Midbrain (tissue), 1 donor: ENCODE measurements around the gene PTPRG.

Source experiments
- DNase-seq: peaks from one replicate; lab custom pipeline; 2025; lab: John Stamatoyannopoulos, UW

The PTPRG gene

DNA sequence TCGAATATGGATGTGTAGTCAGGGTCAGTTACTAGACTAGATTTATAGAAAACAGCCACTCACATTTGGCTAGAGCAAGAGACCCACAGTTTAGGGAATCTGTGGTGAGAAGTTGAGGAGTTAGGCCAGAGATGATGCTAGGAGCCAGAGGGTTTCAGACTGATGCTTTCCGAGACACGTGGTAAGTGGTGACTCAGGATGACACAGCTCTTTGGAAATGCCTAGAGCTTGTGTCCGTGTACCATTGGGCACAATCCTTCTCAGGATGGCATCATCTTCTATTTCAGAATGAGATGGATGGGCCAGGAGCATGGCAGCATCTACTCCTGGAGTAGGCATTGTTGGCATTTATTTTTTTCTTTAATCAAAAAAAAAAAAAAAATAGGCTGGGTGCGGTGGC lies 28.5 kb downstream of the PTPRG start:
- DNase-seq, result no peak

DNA sequence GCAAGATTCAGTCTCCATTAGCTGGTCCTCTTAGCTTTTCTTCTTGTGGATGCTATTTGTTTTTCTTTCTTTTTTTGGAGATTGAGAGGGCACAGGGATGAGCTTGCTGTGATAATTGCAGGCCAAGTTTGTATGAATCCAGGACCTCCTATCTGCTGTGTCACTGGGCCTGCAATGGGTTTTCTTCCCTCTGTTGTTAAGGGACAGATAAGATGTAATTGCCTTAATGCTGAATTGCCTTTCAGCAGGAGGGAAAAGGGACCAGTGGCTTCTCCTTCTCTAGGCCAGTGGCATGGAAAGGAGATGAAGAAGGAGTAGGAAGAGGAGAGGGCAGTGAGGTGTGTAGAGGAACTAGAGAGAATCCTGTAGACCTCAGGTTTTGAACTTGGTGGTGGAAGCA lies 29.9 kb downstream of the PTPRG start:
- DNase-seq, result no peak

GRCh38 chr3:61593446-61594029 lies 32.2 kb downstream of the PTPRG start:
- DNase-seq, result no peak

DNA sequence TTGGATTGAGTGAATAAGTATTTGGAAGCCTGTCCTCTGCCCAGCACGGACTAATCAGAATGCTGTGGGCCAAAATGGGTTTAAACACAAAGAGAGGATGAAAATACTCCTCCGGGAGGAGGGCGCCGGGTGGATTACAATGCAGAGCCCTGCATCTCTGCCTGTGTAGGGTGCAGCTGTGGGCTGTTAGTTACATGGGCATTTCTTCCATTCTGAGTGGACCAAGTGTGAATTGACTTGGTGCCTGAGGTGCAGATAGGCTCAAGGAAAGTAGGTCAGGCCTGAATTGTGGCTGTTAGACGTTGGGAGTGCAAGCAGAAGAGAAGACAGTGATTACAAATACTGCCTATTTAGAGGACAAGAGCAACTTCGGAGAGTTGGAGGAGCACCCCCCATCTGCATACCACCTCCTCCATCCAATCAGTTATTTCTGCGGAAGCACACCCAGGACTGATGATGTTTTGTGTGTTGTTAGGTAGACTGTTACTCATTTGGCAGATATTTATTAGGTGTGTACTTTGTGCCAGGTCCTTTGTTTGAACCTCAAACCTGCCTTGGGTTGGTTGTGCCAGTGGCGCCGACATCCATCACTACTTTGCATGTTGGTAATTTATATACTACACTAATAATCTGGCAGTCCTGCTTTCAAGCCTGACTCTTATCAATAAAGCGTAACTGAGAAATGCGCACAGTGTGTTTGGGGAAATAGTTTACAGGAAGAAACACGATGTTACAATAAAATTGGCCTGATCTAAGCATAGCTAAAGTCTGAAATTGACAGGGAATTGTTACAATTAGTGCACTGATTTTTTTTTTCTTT lies 33.0 kb downstream of the PTPRG start:
- no peak for DNase-seq

- no peak for DNase-seq
Measured at GRCh38 chr3:61594964-61595285, 33.6 kb downstream of the PTPRG start.

DNA sequence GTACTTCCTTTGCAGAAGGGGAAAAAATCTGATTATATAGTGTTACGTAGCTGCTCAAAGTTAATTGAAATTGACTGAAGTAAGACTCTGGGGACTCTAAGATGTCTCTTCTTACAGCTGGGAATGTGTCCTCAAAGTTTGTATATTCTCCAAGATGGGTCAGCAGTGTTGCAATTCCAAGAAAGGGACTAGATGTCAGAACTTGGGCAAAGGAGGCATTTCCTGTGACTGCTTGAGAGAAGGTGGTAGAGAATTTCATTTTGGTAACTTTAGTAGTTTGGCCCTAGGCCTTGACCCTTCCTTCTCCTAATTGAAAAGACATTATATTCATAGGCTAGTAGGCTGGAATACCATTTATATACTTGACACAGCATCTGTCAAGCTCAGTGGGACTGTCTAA lies 33.9 kb downstream of the PTPRG start:
- DNase-seq, result no peak

DNA sequence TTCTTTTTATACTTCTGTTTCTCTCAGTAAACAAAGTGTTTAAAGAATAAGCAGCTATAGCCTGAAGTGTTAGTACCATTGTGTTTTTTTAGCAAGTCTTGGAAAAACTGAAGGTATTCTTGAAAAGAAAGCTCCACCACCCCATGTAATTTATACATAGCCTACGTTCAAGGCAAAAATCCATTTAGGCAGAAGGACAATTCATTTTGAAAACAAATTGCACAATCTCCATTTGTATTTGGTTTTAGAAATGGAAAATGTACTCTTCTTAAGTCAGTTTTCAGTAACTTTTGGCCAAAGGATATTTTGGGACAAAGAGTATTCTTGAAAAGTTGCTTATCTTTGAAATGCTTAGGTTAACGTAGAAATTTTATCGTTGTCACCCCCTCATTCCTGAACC lies 34.5 kb downstream of the PTPRG start:
- DNase-seq, result no peak

DNA sequence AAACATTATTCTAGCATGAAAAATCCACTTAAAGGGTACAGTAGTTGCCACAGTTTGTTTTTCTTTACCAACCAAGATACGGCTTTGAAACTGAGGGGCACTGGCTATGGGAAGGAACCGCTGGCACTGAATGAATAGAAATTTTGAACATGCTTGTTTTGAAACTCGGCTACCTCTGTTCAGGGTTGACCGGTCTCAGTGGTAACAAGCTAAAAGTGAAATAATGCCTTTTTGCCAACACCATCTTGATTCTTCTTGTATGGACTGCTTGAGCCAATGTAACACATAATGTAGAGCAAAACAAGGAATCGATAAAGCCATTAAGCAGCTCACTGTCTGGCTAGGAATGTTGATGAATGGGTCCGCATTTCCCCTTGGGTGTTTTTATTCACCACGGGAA lies 36.5 kb downstream of the PTPRG start:
- no peak for DNase-seq

DNA sequence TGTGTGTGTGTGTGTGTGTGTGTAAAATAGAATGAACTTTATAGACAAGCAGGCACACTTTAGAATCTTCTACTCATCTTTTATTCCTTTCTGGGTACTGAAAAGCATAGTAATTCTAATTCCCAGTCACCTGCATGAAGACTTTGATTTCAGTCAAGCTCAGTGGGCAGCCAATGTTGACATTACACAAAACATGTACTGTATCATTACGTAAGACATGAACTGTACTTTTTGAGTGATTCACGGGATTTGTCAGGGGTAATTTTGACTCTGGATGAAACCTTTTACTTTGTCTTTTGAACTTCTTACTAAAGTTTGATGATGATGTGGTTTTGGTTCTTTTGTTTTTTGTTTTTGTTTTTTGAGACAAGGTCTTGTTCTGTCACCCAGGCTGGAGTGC lies 38.8 kb downstream of the PTPRG start:
- no peak for DNase-seq

DNA sequence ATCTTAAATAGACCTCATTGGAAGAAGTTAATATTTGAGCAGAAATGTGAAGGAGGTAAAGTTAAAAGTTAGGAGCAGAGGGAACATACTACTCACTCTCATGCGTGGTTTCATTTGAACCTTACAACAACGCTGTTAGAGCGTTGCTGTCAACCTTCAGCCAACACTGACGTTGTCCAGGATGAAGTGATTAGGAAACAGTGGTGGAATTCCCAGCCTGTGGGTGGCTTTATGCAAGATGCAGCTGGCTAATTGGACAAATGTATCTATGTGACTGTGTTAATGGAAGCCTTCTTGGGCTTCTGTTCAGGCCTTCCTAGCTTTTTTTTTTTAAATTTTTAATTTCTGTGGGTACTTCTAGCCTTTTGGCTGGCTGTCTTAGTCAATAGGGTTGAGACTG lies 40.5 kb downstream of the PTPRG start:
- no peak for DNase-seq

DNA sequence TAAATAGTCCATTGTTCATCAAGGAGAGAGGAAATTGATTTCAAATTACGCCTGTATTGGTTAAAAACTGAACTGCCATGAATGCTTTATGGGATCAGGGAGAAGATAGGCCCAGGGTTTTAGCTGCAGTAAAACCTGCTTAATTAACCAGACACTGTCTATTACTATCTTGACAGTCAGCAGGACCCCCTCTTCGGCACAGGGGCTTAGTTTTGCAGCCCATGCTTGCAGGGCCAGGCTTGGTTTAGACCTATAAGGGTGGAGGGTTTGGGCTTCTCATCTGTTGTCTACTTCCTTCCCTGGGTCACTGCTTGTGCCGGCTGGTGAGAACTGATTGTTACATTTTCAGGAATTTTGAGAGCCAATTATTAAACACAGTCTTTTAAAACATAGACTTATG lies 41.1 kb downstream of the PTPRG start:
- no peak for DNase-seq

- DNase-seq, result no peak
Measured at GRCh38 chr3:61605589-61606175, 44.3 kb downstream of the PTPRG start.

DNA sequence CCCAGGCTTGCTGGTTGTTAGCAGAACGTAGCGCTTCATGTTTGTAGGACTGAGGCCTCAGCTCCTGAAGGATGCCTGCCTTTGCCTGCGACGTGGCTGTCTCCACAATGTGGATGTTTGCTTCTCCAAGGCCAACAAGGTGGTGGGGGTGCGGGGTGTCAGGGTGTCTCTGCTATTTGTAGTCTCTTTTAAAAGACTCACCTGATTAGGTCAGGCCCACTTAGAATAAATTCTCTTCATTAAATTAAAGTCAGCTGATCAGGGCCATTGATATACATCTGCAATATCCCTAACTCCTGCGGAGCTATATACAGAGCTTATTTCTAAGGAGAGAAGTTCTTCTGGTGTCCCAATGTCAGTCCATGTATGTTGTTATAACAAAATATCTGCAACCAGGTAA lies 44.8 kb downstream of the PTPRG start:
- no peak for DNase-seq

GRCh38 chr3:61608072-61608471 lies 46.7 kb downstream of the PTPRG start:
- no peak for DNase-seq

DNA sequence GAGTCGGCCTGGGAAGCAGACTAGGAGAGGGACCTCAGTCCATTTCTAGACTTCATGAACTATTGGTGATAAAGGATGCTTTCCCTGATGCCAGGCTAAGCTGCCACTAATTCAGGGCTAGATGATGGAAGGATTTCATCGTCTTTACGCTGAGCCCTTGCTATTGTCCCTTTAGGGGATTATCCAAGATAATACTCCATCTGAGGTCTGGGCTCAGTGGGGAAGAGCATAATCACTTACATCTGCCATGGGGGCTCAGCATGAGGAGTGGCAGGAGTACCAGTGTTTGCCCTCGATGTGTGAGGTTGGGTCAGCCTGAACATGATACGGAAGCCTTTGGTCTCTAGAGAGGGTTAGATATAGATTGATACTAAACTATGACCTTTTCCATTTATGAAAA lies 47.3 kb downstream of the PTPRG start:
- DNase-seq, result no peak

GRCh38 chr3:61610316-61610715 lies 48.9 kb downstream of the PTPRG start:
- DNase-seq, result no peak

GRCh38 chr3:61612211-61613194 lies 51.1 kb downstream of the PTPRG start:
- no peak for DNase-seq

- no peak for DNase-seq
Measured at GRCh38 chr3:61613666-61614065, 52.3 kb downstream of the PTPRG start.

DNA sequence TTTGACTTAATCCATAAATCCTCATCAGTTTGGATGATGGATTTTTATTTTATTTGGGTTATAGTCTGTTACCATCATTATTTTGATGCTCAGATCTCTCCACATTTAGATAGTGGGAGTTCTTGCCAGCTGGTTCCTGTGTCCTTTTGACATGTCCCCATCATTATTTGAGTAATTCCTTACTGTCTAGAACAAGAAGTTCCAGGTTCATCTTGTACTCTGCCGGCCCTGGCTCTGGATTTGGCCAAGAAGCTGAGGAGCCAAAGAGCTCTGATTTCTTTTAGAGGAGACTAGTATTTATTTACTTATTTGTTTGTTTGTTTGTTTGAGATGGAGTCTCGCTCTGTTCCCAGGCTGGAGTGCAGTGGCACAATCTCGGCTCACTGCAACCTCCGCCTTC lies 54.3 kb downstream of the PTPRG start:
- DNase-seq, result no peak

DNA sequence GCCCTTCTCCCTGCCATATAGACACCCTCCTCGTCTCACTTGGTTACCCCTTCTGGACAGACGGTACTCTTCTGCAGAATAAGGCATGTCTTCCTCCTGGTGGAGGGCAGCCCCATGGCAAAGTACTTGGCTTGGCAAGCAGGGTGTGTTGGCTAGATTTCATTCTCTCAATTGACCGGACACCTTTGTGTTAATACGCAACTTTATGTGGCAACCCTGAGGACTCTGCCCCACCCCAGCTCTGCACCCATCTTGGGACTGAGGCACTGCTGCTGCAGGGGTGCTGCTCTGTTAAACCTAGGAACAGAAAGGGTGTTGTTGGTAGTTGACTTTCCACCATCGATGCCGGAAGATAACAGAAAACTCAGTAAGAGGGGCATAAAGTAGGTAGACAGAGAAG lies 55.2 kb downstream of the PTPRG start:
- no peak for DNase-seq

- no peak for DNase-seq
Measured at GRCh38 chr3:61617041-61617440, 55.7 kb downstream of the PTPRG start.

GRCh38 chr3:61617651-61618050 lies 56.3 kb downstream of the PTPRG start:
- no peak for DNase-seq

- no peak for DNase-seq
Measured at GRCh38 chr3:61618231-61618630, 56.9 kb downstream of the PTPRG start.
